Activated CD4-positive, alpha-beta T cell treated with anti-CD3 and anti-CD28 coated beads for 24 hours (primary cell): ENCODE results near the gene PALLD.

Experiments used
- DNase-seq, 2 donors: peaks; one replicate each; pipeline ENCODE4 v3.0.0-alpha.2; 2020; ENCODE audit warnings: low read depth in 2 of 2

Gene PALLD

DNA sequence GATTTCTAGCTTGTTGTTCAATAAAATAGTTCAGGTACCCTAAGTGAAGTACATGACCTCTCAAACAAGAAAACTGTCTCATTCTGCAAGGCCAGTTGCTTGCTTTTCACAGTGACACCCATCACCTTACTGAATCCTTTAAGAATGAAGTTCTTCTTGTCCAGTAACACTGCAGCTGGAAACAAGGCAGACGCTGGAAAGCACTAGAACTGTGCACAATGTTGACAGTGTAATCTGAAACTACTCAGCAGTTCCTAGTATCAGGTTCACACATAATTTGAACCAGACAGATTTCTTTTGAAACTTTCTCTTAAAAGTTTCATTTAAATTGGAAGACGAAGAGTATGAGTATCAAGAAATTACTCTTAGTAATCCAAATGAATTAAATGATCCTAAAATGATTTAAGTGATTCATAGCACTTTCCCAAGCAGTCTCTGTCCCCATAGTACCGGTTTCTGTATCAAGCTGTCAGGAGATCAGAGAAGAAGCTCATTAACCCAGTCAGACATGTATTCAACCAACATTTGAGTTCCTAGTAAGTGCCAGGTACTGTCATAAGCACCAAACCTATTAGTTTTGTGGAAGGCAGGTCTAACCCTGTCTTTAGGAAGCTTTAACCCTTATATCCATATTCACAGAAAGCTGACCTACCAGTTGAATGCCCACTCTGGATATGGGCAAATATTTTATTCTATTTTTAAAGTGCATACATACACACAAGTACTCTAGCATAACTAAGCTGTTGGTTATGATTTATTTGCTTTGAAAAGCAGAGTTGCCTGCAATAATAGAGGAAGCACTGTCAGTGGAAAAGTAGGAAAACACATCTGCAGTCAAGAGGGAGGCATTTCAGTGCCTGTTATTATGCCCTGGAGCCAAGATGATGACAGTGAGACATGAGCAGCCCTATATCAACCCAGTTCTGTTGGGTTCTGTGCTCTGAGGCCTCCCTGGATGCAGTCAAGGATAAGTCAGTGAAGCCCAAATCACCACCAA, 63.6 kb downstream of the PALLD start:
- no peak for DNase-seq

- no peak for DNase-seq
These were observed 65.3 kb downstream of the PALLD start for GRCh38 chr4:168562041-168562571.

DNA sequence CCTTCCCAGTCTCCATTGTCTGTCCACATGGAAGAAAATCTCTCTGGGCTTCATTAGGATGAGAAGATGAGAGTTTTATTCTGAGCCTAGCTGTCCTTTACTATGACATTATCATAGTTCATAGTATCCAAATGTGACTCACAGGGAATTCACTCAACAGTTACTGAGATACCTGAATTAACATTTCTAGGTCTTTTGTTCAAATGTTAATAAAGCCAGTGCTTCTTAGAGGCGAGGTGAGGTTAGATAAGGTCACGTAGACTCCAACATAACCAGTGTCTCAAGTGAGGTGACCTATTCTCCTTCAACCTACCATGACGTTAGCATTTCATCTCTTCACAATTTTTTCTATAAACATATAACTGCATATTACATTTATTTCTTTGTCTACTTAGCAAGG, 67.2 kb downstream of the PALLD start:
- no peak for DNase-seq

GRCh38 chr4:168565130-168565529, 68.3 kb downstream of the PALLD start:
- no peak for DNase-seq

- DNase-seq, result no peak
These were observed 69.9 kb downstream of the PALLD start for GRCh38 chr4:168566726-168567125.

GRCh38 chr4:168569066-168569930, 72.4 kb downstream of the PALLD start:
- no peak for DNase-seq

- DNase-seq, result no peak
These were observed 73.1 kb downstream of the PALLD start for GRCh38 chr4:168569931-168570276.

DNA sequence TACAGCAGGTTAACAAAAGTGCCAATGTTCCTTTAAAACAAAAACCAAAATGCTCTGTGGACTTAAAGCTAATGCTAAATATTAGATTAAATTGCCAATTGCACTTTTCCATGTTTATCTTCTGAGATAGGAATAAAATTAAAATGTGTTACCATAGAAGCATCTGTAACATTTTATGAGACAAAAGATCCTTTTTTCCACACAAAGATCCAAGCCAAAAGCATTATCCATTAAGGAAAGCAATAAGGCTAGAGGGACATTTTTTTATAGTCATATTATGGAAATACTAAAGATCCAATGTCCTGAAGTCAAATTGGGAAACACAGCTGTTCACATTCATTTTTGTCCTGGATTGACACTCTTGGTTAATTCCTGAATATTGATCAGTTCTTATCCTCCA, 73.6 kb downstream of the PALLD start:
- no peak for DNase-seq

DNA sequence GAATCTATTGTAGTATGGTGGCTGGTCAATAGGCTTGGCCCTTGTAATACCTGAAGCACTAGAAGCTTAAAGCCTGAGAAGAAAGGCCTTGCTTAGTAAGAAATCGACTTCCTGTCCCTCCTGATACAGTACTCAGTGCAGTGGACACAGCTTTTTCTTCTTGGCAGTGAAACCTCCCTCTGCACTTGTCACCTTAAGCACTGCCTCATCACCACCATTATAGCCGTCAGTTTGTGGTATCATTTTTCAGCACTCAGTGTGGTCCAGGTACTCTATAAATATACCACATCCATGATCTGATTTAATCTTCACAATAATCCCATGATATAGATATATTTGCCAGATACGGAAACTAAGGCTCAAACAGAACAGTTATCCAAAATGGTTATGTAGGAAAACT, 75.2 kb downstream of the PALLD start:
- DNase-seq, result no peak

GRCh38 chr4:168573870-168574269, 77.0 kb downstream of the PALLD start:
- no peak for DNase-seq

DNA sequence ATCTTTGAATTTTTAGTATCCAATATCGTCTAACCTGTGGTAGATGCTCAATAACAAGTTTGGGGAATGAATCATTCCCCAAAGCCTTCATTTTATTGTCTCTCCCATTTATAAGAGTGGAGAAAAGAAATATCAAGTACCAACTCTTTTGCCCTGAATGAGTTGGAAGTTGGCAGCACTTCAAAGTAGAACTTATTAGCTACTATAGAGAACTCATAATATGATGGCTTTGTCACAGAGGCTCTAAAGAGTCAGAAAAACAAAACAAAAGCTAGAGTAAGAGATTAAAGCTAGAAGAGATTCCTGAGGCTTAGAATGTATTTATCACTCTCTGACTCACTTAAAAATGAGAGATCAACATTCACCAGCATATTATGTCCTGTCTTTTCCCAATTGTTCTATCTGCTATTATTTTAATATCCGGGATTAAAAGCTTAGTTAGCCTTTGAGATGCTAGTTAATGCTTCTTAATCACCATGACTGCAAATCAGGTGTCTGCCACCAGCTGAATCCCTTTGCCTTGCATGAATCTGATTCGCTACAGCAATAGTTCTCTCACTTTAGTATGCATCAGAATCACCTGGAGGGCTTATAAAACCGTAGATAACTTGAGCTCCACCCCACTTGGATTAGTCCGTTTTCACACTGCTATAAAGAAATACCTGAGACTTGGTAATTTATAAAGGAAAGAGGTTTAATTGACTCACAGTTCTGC, 77.9 kb downstream of the PALLD start:
- DNase-seq, result no peak

- no peak for DNase-seq
These were observed 78.6 kb downstream of the PALLD start for GRCh38 chr4:168575473-168575872.

DNA sequence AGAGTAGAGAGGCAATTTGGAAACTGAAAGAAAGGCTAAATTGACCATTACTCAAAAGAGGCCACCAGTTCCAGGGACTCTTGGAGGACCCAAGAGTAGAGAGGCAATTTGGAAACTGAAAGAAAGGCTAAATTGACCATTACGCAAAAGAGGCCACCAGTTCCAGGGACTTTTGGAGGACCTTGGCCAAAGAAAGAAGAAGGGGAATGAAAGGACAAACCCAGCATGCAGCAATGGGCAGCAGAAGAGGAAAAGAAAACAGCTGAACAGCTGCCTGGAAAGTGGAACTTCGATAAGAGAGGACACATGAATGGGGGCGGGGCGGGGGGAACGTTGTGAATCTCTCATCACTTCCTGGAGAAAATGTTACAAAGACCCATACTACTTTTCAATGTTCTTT, 80.8 kb downstream of the PALLD start:
- no peak for DNase-seq

DNA sequence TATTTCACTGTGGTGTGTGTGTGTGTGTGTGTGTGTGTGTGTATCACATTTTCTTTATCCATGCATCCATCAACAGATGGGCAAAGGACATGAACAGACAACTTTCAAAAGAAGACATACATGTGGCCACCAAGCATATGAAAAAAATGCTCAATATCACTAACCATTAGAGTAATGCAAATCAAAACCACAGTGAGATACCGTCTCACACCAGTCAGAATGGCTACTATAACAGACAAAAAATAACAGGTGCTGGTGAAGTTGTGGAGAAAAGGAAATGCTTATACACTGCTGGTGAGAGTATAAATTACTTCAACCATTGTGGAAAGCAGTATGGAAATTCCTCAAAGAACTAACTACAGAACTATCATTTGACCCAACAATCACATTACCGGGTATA, 83.4 kb downstream of the PALLD start:
- no peak for DNase-seq

- DNase-seq, result no peak
These were observed 87.5 kb downstream of the PALLD start for GRCh38 chr4:168584321-168584771.

GRCh38 chr4:168585168-168586091, 88.6 kb downstream of the PALLD start:
- no peak for DNase-seq

DNA sequence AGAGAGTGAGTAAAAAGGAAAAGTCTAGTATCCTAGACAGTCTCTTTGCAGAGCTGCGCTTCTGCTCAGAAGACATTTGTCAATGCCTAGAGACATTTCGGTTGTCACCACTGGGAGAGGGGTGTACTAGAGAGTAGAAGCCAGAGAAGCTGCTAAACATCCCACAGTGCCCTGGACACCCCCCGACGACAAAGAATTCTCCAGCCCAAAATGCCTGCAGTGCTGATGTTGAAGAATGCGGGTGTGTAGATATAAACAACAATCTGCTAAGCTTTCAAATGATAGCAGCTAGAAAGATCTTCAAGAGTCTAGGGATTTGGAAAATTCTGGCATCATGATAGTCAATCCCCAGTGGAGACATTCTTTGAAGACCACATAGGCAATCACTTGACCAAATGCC, 90.1 kb downstream of the PALLD start:
- DNase-seq, result no peak

GRCh38 chr4:168587411-168588125, 90.7 kb downstream of the PALLD start:
- no peak for DNase-seq

DNA sequence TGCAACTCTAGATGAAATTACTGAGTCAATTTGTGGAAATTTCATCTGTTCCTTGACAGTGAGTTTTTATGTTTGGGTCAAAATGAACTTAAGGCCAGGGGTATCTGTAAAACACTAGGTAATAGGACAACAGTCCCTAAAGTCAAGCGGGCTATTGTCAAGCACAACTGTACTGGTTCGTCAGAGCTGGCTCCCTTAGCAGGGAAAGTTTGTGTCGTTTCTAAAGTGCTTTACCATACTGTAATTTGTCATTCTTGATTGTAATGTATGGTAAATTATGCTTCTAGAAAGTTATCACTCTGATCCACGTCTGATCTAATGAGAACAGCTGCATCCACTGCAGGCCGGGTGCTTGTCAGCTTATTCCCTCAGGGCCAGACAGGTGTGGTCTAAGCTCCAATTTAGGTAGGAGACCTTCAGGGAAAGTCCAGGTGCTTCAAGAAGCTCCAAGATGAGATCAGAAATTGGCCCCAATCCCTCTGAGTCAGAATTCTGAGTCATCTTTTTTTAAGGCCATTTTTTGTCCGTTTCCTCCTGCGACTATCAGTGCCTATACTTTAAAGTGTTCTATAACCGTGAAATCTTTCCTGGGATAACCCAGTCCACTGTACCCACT, 92.2 kb downstream of the PALLD start:
- DNase-seq, result no peak

DNA sequence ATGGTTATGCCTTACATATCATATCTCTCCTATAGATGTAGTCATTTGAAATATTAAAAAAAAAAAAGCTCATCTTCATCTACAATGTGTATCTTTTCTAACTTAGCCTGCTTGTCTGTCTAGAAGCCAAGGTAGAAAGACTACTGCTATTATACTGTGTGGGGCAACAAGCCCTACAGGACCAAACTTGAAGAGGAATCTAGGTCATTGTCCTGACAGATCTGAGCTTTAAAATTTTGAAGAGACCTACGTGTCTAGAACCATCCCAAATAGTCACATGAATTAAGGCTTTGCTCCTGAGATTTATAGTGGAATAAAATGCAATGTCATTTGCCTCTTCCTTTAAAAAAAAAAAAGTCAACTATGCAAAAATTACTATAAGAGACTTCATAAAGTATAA, 95.8 kb downstream of the PALLD start:
- no peak for DNase-seq
